Bronchial epithelial cell (primary cell): Measurements from ENCODE around the gene FZD1. TPM values are rescaled to one million over a fixed set of nuclear protein-coding genes. Genes with fewer than 3 reads are reported as not detected.

Experiments used
- DNase-seq: peaks from one replicate; pipeline ENCODE4 v3.0.0-alpha.2; 2010; ENCODE audit warnings: low read depth
- FAIRE-seq: peaks from 2 replicates; lab custom pipeline; 2011; peaks lifted over from hg19 to GRCh38; lab: Jason Lieb, UNC
- H3K27me3 ChIP-seq: 2 replicates; pipeline ENCODE4 v1.5.1; 2011; ENCODE audit warnings: low read length; ENCODE audit not compliant: control insufficient read depth, insufficient read depth
- H3K36me3 ChIP-seq: 2 replicates; pipeline ENCODE4 v1.5.1; 2011; ENCODE audit warnings: low read length; ENCODE audit not compliant: control insufficient read depth, insufficient read depth
- H3K4me3 ChIP-seq: 2 replicates; pipeline ENCODE4 v1.5.1; 2011; ENCODE audit warnings: mild to moderate bottlenecking, low read depth, low read length, control low read depth
- CTCF ChIP-seq: IDR thresholded peaks from 2 replicates; pipeline ENCODE4 v1.5.1; 2011; ENCODE audit warnings: mild to moderate bottlenecking, moderate library complexity, low read length, control low read depth, inconsistent platforms; ENCODE audit not compliant: insufficient read depth, severe bottlenecking
- total RNA-seq: library from RNA; depleted of rRNA; stranded (reverse); fragments of >200 nt; gene quantifications from 2 replicates; pipeline ENCODE4 v1.2.1, GENCODE V29; 2014

Gene FZD1
- total RNA-seq, 1 donor from 2014 or later, result 2.4 TPM

GRCh38 chr7:91249506-91250233, 14.6 kb upstream of the FZD1 start:
- Histone ChIP-seq H3K36me3 (no peaks in the 10 kb centered on the region), H3K4me3 (no peak overlapping the region), H3K27me3 (no peaks in the 10 kb centered on the region)
- peak; percentile 90 for DNase-seq
- no peak for TF ChIP-seq CTCF
- FAIRE-seq, result no peak

DNA sequence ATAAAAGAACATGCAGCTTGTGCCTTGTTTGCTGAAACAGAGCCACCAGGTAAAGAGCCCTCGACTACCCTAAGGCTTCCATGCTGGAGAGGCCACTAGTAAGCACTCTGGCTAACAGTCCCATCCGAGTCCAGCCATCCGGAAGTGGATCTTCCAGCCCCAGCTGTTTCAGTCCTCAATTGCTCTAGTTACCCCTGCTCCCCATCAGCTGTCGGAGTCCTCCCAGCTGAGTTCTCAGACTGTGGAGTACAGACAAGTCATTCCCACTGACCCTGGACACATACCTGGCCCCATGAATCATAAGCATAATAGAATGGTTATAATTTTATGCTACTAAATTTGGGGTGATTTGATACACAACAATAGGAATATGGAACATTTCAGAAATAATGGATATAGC, 13.5 kb upstream of the FZD1 start:
- DNase-seq (no peak), FAIRE-seq (no peak)
- no peaks in the 10 kb centered on the region for H3K36me3 ChIP-seq
- no peak for TF ChIP-seq CTCF
- H3K27me3 ChIP-seq, result no peaks in the 10 kb centered on the region
- no peak overlapping the region for H3K4me3 ChIP-seq

- no peak for FAIRE-seq
- no peak for DNase-seq
Observed at GRCh38 chr7:91251877-91252276, 12.4 kb upstream of the FZD1 start.

GRCh38 chr7:91263384-91264045, 718 bp upstream of the FZD1 start:
- no peaks in the 10 kb centered on the region for H3K36me3 ChIP-seq
- peaks cover 3% of the 10 kb centered on the region for H3K27me3 ChIP-seq
- H3K4me3 ChIP-seq, result peak overlapping the region; percentile 68
- FAIRE-seq (no peak), DNase-seq (no peak)
- TF ChIP-seq CTCF, result no peak

More at GRCh38 chr7:91251877-91252276, 12.4 kb upstream of the FZD1 start:
- no peak for TF ChIP-seq CTCF
- H3K36me3 ChIP-seq, result no peaks in the 10 kb centered on the region
- no peaks in the 10 kb centered on the region for H3K27me3 ChIP-seq
- no peak overlapping the region for H3K4me3 ChIP-seq

DNA sequence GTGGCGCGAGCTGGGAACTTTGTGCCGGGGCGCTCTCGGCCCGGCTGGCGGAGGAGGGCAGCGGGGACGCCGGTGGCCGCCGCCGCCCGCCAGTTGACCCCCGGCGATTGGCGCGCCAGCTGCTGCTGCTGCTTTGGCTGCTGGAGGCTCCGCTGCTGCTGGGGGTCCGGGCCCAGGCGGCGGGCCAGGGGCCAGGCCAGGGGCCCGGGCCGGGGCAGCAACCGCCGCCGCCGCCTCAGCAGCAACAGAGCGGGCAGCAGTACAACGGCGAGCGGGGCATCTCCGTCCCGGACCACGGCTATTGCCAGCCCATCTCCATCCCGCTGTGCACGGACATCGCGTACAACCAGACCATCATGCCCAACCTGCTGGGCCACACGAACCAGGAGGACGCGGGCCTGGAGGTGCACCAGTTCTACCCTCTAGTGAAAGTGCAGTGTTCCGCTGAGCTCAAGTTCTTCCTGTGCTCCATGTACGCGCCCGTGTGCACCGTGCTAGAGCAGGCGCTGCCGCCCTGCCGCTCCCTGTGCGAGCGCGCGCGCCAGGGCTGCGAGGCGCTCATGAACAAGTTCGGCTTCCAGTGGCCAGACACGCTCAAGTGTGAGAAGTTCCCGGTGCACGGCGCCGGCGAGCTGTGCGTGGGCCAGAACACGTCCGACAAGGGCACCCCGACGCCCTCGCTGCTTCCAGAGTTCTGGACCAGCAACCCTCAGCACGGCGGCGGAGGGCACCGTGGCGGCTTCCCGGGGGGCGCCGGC, 870 bp downstream of the FZD1 start:
- FAIRE-seq (no peak), DNase-seq (peak; percentile 52)
- Histone ChIP-seq H3K36me3 (no peaks in the 10 kb centered on the region), H3K4me3 (peak overlapping the region; percentile 68), H3K27me3 (peaks cover 3% of the 10 kb centered on the region)
- no peak for TF ChIP-seq CTCF
